HepG2 (cell line): ENCODE measurements around the gene SLCO4A1. TPM values are rescaled to one million over a fixed set of nuclear protein-coding genes. Genes with fewer than 3 reads are reported as not detected.

Source experiments
- AKAP8 ChIP-seq: sonication (generic); formaldehyde crosslinking; IDR thresholded peaks from 2 replicates; pipeline ENCODE4 v1.5.1; 2020; ENCODE audit warnings: mild to moderate bottlenecking, missing genetic modification reagents
- DNMT3B ChIP-seq: conservative IDR thresholded peaks from 2 replicates; pipeline ENCODE4 v1.6.1; 2016; ENCODE audit warnings: missing biosample characterization, control low read depth
- ELF4 ChIP-seq: sonication (generic); formaldehyde crosslinking; IDR thresholded peaks from 2 replicates; pipeline ENCODE4 v1.5.0; 2020; ENCODE audit warnings: missing genetic modification reagents, mild to moderate bottlenecking, moderate library complexity, borderline replicate concordance
- GFI1 ChIP-seq: sonication (generic); formaldehyde crosslinking; IDR thresholded peaks from 2 replicates; pipeline ENCODE4 v1.5.0; 2020; ENCODE audit warnings: missing genetic modification reagents, mild to moderate bottlenecking, borderline replicate concordance
- POLR2A ChIP-seq, 2 experiments: IDR thresholded peaks; 2 replicates each; pipeline ENCODE4 v1.6.1; 2011; ENCODE audit warnings: low read depth in 2 of 2, low read length in 2 of 2, mild to moderate bottlenecking in 1 of 2, moderate library complexity in 1 of 2; ENCODE audit not compliant: insufficient read depth in 1 of 2
- RNF2 ChIP-seq: fragments of 450-650 bp; conservative IDR thresholded peaks from 2 replicates; pipeline ENCODE4 v1.6.1; 2016; ENCODE audit warnings: low read depth
- SNAPC2 ChIP-seq: sonication (generic); formaldehyde crosslinking; IDR thresholded peaks from 2 replicates; pipeline ENCODE4 v1.8.1; 2022; ENCODE audit warnings: mild to moderate bottlenecking, missing genetic modification reagents
- SSRP1 ChIP-seq: IDR thresholded peaks from 2 replicates; pipeline ENCODE4 v1.6.1; 2016; ENCODE audit warnings: control low read depth
- TEAD2 ChIP-seq: sonication (generic); formaldehyde crosslinking; IDR thresholded peaks from 2 replicates; pipeline ENCODE4 v1.9.0; 2021; ENCODE audit warnings: missing genetic modification reagents
- ZBTB20 ChIP-seq: sonication (generic); formaldehyde crosslinking; IDR thresholded peaks from 2 replicates; pipeline ENCODE4 v1.8.1; 2023; ENCODE audit warnings: missing genetic modification reagents, low read depth, mild to moderate bottlenecking, borderline replicate concordance
- ZBTB3 ChIP-seq: sonication (generic); formaldehyde crosslinking; IDR thresholded peaks from 2 replicates; pipeline ENCODE4 v1.4.0; 2020; ENCODE audit warnings: low read depth, mild to moderate bottlenecking, moderate library complexity, missing genetic modification reagents, borderline replicate concordance
- ZFP36L2 ChIP-seq: sonication (generic); formaldehyde crosslinking; IDR thresholded peaks from 2 replicates; pipeline ENCODE4 v1.4.0; 2020; ENCODE audit warnings: missing genetic modification reagents
- ZNF251 ChIP-seq: sonication (generic); formaldehyde crosslinking; IDR thresholded peaks from 2 replicates; pipeline ENCODE4 v1.9.0; 2021; ENCODE audit warnings: mild to moderate bottlenecking, missing genetic modification reagents
- ZNF335 ChIP-seq: sonication (generic); formaldehyde crosslinking; IDR thresholded peaks from 2 replicates; pipeline ENCODE4 v1.4.0; 2020; ENCODE audit warnings: missing genetic modification reagents
- ZNF33A ChIP-seq: sonication (generic); formaldehyde crosslinking; IDR thresholded peaks from 2 replicates; pipeline ENCODE4 v1.5.1; 2020; ENCODE audit warnings: missing genetic modification reagents, mild to moderate bottlenecking, moderate library complexity, borderline replicate concordance
- ZNF652 ChIP-seq: IDR thresholded peaks from 2 replicates; pipeline ENCODE4 v1.6.1; 2016; ENCODE audit warnings: low read depth, borderline replicate concordance
- ZNF879 ChIP-seq: sonication (generic); formaldehyde crosslinking; IDR thresholded peaks from 2 replicates; pipeline ENCODE4 v1.8.1; 2023; ENCODE audit warnings: missing genetic modification reagents
- polyA plus RNA-seq, 8 experiments: library from polyadenylated mRNA; depleted of rRNA in 3 of 8; stranded (reverse) in 7 of 8; unstranded in 1 of 8; fragments of >200 nt; fragmentation: Illumina TruSeq in 4 of 8; extraction: Trizol in 4 of 8; gene quantifications; 2 replicates each; pipeline versions ENCODE4 v1.2.1 to v1.2.3, GENCODE V29; 2011 to 2016; ENCODE audit warnings: low read depth in 4 of 8, missing spikeins in 1 of 8, mixed read lengths in 1 of 8; ENCODE audit not compliant: insufficient read depth in 1 of 8
- total RNA-seq, 5 experiments: library from RNA; depleted of rRNA; stranded (reverse); fragments of >200 nt; fragmentation: Illumina TruSeq; extraction: Trizol; gene quantifications; 2 replicates each; pipeline ENCODE4 v1.2.3, GENCODE V29; 2016; ENCODE audit warnings: low read depth in 1 of 5
- TF ChIP-seq, protein P1 (sequence below), 2 experiments: sonication (generic) in 1 of 2; formaldehyde crosslinking in 1 of 2; IDR thresholded peaks; 2 replicates each; pipeline versions ENCODE4 v1.4.0 to v1.6.1; 2016 to 2020; ENCODE audit warnings: borderline replicate concordance in 1 of 2, low read depth in 1 of 2, mild to moderate bottlenecking in 1 of 2, missing genetic modification reagents in 1 of 2
- TF ChIP-seq, protein P2 (sequence below): sonication (generic); formaldehyde crosslinking; IDR thresholded peaks from 2 replicates; pipeline ENCODE4 v1.5.1; 2020; ENCODE audit warnings: mild to moderate bottlenecking, missing genetic modification reagents, moderate library complexity
- TF ChIP-seq, protein P3 (sequence below): sonication (generic); formaldehyde crosslinking; conservative IDR thresholded peaks from 2 replicates; pipeline ENCODE4 v1.4.0; 2020; ENCODE audit warnings: missing genetic modification reagents

The SLCO4A1 gene
- total and polyA plus RNA-seq, 2 of the 13 experiments (the other 11 are each of a cell fraction or from before 2014, with no cell fraction given): 55.5 to 112 TPM

DNA sequence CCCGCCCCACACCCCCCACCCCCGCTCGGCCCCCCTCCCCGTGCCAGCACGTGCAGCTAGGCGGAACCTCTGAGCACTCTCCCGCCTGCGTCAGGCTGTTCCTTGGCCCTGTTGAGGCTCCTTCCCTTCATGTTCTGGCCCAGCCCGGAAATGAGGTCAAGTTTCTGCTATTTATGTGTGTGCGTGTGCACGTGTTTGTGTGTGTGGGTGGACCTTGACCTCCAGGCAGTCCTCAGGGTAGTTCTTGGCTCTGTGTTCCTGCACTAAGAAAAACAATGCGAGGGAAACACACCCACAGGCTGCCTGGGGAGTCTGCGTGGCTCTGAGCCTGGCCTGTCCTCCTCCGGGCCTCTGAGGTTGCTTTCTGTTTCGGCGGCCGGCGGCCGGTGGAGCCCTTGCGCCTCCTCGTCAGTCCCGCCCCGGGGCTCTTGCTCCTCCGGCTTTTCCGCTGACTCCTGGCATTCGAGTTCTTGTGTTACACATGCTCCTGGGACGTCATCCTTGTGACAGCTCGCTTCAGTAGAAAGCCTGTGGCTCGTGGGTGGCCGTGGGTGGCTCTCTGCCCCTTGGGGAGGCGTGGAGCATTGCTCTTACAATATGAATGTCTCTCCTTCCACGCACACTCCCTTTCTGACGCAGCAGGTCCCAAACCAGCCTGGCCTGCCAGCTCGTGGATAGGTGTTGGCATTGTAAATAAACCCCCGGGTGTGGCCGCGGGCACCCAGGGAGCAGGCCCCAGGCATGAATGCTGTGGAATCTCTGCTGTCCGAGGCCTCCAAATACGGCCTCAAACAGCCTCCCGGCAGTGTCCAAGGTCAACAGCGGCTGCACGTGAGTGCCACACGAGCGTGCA lies 10.0 kb downstream of the SLCO4A1 start (continued):
- 0 out of 2 replicates have a peak, but pooled peaks have one; percentile 29 for TF ChIP-seq ZNF251
- TF ChIP-seq SSRP1 (CRISPR knock-in tag): peak; percentile 56; the same call in 1 of the 2 replicates
- TF ChIP-seq ELF4 (CRISPR knock-in tag): no peak
- TF ChIP-seq ZFP36L2 (CRISPR knock-in tag): no peak
- TF ChIP-seq TEAD2 (CRISPR knock-in tag): no peak
- no peak for TF ChIP-seq GFI1 (CRISPR knock-in tag)
- no peak for TF ChIP-seq ZNF33A (CRISPR knock-in tag)
- TF ChIP-seq ZNF879: no peak
- TF ChIP-seq POLR2A (IDR thresholded peaks at IDR 0.05; ENCODE audit: insufficient read depth in 1 of 2, low read depth in 2 of 2, low read length in 2 of 2): peak in 1 of 2 experiments; percentile 56; a peak in 2 of 4 replicates
- TF ChIP-seq, protein P1, sequence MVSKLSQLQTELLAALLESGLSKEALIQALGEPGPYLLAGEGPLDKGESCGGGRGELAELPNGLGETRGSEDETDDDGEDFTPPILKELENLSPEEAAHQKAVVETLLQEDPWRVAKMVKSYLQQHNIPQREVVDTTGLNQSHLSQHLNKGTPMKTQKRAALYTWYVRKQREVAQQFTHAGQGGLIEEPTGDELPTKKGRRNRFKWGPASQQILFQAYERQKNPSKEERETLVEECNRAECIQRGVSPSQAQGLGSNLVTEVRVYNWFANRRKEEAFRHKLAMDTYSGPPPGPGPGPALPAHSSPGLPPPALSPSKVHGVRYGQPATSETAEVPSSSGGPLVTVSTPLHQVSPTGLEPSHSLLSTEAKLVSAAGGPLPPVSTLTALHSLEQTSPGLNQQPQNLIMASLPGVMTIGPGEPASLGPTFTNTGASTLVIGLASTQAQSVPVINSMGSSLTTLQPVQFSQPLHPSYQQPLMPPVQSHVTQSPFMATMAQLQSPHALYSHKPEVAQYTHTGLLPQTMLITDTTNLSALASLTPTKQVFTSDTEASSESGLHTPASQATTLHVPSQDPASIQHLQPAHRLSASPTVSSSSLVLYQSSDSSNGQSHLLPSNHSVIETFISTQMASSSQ (IDR thresholded peaks at IDR 0.05; ENCODE audit: low read depth): no peak
- TF ChIP-seq, protein P1 (CRISPR knock-in tag; IDR thresholded peaks at IDR 0.05; ENCODE audit: borderline replicate concordance): 0 out of 2 replicates have a peak, but pooled peaks have one; percentile 35
- TF ChIP-seq, protein P2, sequence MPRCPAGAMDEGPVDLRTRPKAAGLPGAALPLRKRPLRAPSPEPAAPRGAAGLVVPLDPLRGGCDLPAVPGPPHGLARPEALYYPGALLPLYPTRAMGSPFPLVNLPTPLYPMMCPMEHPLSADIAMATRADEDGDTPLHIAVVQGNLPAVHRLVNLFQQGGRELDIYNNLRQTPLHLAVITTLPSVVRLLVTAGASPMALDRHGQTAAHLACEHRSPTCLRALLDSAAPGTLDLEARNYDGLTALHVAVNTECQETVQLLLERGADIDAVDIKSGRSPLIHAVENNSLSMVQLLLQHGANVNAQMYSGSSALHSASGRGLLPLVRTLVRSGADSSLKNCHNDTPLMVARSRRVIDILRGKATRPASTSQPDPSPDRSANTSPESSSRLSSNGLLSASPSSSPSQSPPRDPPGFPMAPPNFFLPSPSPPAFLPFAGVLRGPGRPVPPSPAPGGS (CRISPR knock-in tag): no peak; the same call in 1 of the 2 replicates
- TF ChIP-seq ZNF335 (CRISPR knock-in tag): peak; percentile 31; the same call in 1 of the 2 replicates
- TF ChIP-seq DNMT3B (CRISPR knock-in tag): peak; percentile 57
- TF ChIP-seq, protein P3, sequence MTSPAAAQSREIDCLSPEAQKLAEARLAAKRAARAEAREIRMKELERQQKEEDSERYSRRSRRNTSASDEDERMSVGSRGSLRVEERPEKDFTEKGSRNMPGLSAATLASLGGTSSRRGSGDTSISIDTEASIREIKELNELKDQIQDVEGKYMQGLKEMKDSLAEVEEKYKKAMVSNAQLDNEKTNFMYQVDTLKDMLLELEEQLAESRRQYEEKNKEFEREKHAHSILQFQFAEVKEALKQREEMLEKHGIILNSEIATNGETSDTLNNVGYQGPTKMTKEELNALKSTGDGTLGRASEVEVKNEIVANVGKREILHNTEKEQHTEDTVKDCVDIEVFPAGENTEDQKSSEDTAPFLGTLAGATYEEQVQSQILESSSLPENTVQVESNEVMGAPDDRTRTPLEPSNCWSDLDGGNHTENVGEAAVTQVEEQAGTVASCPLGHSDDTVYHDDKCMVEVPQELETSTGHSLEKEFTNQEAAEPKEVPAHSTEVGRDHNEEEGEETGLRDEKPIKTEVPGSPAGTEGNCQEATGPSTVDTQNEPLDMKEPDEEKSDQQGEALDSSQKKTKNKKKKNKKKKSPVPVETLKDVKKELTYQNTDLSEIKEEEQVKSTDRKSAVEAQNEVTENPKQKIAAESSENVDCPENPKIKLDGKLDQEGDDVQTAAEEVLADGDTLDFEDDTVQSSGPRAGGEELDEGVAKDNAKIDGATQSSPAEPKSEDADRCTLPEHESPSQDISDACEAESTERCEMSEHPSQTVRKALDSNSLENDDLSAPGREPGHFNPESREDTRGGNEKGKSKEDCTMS (CRISPR knock-in tag): peak; percentile 13; the same call in 1 of the 2 replicates
- TF ChIP-seq ZBTB3 (CRISPR knock-in tag): no peak
- TF ChIP-seq RNF2: peak; percentile 63
- no peak for TF ChIP-seq ZNF652 (CRISPR knock-in tag)
- peak; percentile 89 for TF ChIP-seq SNAPC2 (CRISPR knock-in tag)
- TF ChIP-seq ZBTB20 (CRISPR knock-in tag): peak; percentile 87; the same call in 1 of the 2 replicates
- TF ChIP-seq AKAP8 (CRISPR knock-in tag): peak; percentile 61; the same call in 1 of the 2 replicates
